GM18868 (cell line): ENCODE results near the gene MEX3D.

Experiments used
- ATAC-seq: cut with Tn5 transposase; IDR thresholded peaks from one replicate; pipeline ENCODE4 v1.9.1; 2021; ENCODE audit warnings: mild to moderate bottlenecking, moderate library complexity; ENCODE audit not compliant: unreplicated experiment

The MEX3D gene

DNA sequence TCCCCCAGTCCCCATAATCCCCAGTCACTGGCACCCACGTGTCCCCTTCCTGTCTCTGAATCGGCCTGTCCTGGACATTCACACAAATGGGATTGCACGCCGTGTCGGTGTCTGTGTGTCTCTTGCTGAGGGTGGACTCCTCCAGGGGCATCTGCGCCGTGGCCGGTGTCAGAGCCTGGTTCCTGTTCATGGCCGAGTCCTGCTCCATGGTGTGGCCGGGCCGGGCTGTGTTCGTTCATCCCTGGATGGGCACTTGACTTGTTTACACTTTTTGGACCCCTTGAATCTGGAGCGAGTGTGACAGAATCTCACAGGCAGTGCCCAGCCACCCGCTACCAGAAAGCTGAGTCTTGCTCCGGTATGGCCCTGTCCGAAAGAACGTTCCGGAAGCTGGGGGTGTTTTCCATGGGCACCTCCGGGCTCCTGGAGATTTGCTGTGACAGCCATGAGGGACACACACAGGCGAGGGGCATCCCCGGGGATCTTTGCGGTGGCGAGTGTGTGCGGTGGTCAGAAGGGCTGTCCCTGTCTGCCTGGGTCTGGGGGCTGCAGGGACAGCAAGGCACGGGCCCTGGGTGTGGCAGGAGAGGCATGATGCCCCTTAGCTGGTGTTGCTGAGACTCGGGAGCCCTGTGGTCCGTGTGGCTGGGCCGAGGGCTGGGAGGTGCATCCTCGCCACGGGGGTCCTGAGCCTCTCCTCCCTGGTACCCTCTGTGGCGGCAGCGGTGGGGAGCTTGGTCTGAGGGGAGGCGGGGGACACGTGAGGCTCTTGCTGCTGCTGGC is 6.4 kb upstream of the MEX3D start:
- no peak for ATAC-seq

- no peak for ATAC-seq
Measured at GRCh38 chr19:1572795-1573194, 4.7 kb upstream of the MEX3D start.

DNA sequence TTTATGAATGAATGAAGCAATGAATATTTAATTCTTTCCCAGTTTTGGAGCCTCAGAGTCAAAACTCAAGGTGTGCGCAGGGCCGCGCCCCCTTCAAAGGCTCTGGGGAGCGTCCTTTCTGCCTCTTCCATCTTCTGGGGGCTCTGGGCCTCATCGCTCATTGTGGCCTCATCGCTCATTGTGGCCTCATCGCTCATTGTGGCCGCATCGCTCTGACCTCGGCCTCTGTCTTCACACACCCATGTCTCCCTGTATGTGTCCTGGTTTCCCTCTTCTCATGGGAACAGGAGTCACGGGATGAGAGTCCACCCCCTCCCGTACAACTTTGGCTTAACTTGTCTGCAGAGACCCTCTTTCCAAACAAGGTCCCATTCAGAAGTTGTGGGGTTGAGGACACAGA is 3.2 kb upstream of the MEX3D start:
- no peak for ATAC-seq

DNA sequence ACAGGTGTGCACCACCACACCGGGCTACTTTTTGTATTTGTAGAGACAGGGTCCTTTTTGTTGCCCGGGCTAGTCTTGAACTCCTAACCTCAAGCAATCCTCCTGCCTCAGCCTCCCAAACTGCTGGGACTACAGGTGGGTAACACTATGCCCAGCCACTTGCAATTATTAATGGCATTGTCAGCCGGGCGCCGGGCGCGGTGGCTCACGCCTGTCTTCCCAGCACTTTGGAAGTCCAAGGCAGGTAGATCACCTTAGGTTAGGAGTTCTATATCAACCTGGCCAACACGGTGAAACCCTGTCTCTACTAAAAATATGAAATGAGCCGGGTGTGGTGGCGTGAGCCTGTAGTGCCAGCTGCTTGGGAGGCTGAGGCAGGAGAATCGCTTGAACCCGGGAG is 2.7 kb upstream of the MEX3D start:
- no peak for ATAC-seq

DNA sequence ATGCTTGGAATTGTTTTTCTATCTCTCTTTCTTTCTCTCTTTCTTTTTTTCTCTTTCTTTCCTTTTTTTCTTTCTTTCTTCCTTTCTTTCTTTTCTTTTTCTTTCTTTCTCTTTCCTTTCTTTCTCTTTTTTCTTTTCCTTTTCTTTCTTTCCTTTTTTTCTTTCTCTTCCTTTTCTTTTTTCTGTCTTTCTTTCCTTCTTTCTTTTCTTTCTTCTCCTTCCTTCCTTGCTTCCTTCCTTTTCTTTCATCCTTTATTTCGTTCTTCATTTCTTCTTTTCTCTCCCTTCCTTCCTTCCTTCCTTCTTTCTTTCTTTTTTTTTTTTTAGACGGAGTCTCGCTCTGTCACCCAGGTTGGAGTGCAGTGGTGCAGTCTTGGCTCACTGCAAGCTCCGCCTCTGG is 1.9 kb upstream of the MEX3D start:
- ATAC-seq: no peak

DNA sequence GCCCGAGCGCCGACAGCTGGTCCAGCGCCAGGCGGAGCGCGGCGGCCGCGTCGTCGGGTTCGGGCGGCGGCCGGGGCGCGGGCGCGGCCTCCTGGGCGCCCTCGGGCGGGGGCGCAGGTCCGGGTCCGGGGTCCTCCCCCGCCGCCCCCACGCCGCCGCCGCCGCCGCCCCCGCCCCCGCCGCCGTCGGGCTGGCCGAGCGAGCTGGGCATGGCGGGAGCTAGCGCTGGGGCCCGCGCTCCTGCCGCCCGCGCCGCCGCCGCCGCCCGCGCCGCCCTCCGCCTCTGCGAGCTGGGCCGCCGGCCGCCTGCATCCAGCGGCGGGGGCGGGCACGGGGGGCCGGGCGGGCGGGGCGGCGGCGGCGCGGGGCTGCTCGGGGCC is 287 bp downstream of the MEX3D start:
- no peak for ATAC-seq

GRCh38 chr19:1567116-1567847 is 843 bp downstream of the MEX3D start:
- ATAC-seq: no peak

- no peak for ATAC-seq
Measured at GRCh38 chr19:1566392-1567115, 1.6 kb downstream of the MEX3D start.

GRCh38 chr19:1563251-1563650 is 4.9 kb downstream of the MEX3D start:
- ATAC-seq: no peak

GRCh38 chr19:1561236-1561842 is 6.8 kb downstream of the MEX3D start:
- ATAC-seq: no peak

GRCh38 chr19:1560286-1560882 is 7.7 kb downstream of the MEX3D start:
- ATAC-seq: no peak

DNA sequence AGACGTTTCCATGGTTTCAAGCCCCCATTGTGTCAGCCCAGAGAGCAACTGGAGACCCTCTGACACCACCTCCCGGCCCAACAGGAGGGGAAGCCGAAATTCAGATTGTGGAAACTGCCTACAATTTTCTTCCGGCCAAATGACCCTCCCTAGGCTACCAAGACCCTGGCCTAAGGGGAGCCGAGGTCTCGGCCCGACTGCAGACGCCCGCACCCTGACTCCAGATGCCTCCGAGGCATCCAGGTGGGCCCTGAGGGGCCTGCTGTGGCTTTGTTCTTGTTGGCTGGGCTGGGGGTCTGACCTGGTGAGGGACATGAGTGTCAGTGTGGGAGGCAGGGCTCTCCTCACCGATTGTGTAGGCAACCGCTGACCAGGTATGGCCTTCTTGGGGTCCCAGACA is 9.6 kb downstream of the MEX3D start:
- ATAC-seq: no peak

- ATAC-seq: no peak
Measured at GRCh38 chr19:1556390-1557070, 11.6 kb downstream of the MEX3D start.

DNA sequence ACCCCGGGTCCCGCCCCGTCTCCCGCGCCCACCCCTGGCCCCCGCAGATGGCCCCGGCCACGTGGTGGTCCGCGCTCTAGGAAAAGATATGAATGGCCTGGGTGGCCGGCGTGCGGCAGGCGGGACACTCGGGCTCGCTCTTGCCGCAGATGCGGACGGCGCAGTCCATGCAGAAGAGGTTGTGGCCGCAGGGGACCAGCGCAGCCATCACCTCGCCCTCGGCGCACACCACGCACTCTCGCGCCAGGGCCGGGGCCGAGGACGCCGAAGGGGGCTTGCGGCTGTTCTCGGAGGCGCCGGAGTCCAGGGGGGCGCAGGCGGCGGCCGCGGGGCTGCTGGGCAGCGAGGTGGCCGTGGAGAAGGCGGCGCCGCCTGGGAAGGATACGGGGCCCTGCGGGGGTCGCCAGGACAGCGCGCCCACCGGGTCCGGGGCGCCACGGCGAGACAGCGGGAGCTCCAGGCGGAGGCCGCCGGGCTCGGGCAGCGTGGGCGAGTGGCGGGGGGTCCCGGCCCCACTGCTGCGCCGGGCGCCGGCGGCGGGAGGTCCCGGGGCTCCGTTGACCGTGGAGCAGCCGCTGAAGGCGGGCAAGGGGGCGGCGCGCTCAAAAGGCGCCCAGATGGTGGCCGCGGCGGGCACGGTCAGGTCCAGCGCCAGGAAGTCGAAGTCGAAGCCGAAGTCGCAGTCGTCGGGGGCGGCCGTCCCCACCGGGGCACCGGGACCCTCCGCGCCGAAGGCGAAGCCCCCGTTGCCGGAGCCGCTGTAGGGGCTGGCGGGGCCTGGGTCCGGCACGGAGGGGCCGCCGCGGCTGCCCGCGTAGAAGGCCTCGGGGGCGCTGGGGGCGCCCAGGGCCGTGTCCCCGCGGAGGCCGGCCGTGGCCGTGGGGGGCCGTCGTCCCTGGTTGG is 12.4 kb downstream of the MEX3D start:
- ATAC-seq: no peak

DNA sequence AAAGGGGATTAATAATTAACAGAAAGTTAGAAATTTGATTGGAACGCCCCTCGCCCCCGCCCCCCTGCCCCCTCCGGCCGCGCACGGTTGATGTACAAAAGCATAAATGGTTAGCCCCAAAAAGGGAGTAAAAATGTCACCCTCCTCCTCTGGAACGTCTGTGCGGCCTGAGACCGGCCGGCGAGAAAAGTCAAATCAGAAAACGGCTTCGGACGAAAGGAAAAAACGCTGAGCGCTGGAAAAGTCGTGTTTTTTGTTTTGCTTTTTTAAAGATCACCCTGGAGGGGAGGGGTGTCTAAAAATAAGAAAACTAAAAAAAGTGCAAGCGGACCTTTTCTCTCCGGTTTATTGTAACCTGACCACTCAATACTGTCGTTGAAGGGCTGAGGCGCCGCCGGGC is 13.2 kb downstream of the MEX3D start:
- no peak for ATAC-seq

- ATAC-seq: no peak
Measured at GRCh38 chr19:1553415-1553814, 14.7 kb downstream of the MEX3D start.

DNA sequence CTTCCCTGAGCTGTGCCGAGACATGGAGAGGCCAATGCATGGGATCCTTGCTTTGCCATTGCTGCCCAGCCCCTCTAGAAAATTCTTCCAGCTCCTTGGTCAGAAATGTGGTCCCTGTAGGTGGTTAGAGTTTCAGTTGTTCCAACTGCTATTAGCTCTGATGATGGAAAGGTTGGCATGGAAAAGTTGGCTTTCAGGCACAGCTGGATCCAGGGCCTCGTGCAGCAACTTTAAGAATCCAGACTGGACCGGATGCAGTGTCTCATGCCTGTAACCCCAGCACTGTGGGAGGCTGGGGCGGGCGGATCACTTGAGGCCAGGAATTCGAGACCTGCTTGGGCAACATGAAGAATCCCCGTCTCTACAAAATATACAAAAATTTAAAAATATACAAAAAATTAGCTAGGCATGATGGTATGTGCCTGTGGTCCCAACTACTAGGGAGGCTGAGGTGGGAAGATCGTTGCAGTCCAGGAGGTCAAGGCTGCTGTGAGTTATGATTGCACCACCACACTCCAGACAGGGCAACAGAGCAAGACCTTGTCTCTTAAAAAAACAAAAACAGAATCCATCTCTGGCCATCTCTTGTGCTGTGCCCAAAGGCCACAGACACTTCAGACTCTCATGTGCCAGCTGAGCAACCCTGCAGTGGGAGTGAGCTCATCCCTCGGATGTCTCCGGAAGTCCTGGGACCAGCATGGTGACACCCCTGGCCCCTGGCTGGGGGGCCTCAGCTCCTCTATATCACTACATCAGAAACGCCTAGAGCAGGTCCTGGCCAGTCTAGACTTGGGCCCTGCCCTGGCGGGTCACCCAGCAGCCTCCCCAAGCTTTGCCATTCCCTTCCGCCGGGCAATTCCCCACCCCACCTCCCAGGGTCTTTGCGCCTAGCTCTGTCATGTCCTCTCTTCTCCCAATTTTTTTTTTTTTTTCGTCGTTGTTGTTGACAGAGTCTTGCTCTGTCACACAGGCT is 16.8 kb downstream of the MEX3D start:
- ATAC-seq: no peak

GRCh38 chr19:1549332-1549945 is 18.7 kb downstream of the MEX3D start:
- no peak for ATAC-seq
